GM12864 (cell line): ENCODE measurements around the gene RFX6.
A peak's percentile ranks its signal among the peaks of the same experiment; 100 is the strongest.

ENCODE experiments used
- DNase-seq: peaks from one replicate; pipeline ENCODE4 v3.0.0-alpha.2; 2011; ENCODE audit warnings: low read depth
- H3K4me3 ChIP-seq: 2 replicates; pipeline ENCODE4 v1.5.1; 2011; ENCODE audit warnings: mild to moderate bottlenecking, low read depth, low read length, control low read depth
- CTCF ChIP-seq: IDR thresholded peaks from 2 replicates; pipeline ENCODE4 v1.5.1; 2011; ENCODE audit warnings: low read depth, mild to moderate bottlenecking, moderate library complexity, low read length, control low read depth, inconsistent platforms; ENCODE audit errors: missing control alignments

RFX6 gene

GRCh38 chr6:116966675-116967576, 89.9 kb downstream of the RFX6 start:
- no peak for DNase-seq
- no peak overlapping the region for H3K4me3 ChIP-seq
- no peak for TF ChIP-seq CTCF

- H3K4me3 ChIP-seq: no peak overlapping the region
- peak; percentile 81 for TF ChIP-seq CTCF
- peak; percentile 16 for DNase-seq
These were observed 92.3 kb downstream of the RFX6 start for GRCh38 chr6:116969211-116969863.

- peak; percentile 15 for DNase-seq
- H3K4me3 ChIP-seq: no peak overlapping the region
- peak; percentile 54 for TF ChIP-seq CTCF
These were observed 94.9 kb downstream of the RFX6 start for GRCh38 chr6:116971959-116972358.

- TF ChIP-seq CTCF: no peak
- no peak for DNase-seq
- no peak overlapping the region for H3K4me3 ChIP-seq
These were observed 96.9 kb downstream of the RFX6 start for GRCh38 chr6:116973976-116974375.

GRCh38 chr6:116974526-116975316, 97.7 kb downstream of the RFX6 start:
- no peak for TF ChIP-seq CTCF
- no peak overlapping the region for H3K4me3 ChIP-seq
- no peak for DNase-seq

- DNase-seq: no peak
- no peak for TF ChIP-seq CTCF
- no peak overlapping the region for H3K4me3 ChIP-seq
These were observed 98.6 kb downstream of the RFX6 start for GRCh38 chr6:116975600-116975999.
